ENCODE data around the gene CNTNAP3.
"Not testable (repeated sequence)": the region's sequence is repeated elsewhere in the genome, so short reads cannot be mapped to it uniquely, and the experiment has no call there.

DNA sequence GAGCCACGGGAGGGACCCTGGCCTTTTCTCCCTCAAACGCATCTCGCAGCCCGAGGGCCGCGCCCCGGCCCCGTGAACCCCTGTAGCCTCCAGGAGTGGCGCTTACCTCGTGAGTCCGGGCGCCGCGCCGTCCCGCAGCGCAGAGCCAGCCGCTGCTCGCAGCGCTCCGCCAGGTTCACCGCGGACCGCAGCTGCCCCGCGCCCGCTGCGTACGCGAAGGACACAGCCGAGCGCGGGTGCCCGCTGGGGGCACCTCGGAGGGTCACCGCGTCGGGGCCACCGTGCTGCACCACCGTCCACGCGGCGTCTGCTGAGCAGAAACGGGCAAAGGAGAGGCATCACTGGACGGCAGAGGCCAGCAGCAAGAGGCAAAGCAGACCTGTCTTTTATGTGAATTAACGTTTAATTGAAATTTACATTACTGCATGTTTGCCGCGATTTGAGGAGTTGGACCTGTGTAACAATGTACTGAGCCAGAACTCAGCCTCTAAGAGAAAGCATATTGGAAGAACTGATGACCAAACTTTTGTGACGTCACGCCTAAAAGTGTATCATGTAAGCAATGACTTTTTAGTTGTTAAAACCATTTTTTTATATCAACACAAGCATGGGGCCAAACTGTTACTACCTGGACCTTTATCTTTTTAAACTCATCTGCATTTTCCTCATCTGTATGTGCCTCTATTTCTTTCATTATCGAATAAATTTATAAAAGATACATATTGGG lies 155.0 kb downstream of the CNTNAP3 start:
- TF ChIP-seq, protein P1, sequence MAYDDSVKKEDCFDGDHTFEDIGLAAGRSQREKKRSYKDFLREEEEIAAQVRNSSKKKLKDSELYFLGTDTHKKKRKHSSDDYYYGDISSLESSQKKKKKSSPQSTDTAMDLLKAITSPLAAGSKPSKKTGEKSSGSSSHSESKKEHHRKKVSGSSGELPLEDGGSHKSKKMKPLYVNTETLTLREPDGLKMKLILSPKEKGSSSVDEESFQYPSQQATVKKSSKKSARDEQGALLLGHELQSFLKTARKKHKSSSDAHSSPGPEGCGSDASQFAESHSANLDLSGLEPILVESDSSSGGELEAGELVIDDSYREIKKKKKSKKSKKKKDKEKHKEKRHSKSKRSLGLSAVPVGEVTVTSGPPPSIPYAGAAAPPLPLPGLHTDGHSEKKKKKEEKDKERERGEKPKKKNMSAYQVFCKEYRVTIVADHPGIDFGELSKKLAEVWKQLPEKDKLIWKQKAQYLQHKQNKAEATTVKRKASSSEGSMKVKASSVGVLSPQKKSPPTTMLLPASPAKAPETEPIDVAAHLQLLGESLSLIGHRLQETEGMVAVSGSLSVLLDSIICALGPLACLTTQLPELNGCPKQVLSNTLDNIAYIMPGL (CRISPR knock-in tag; IDR thresholded peaks at IDR 0.05; ENCODE audit: borderline replicate concordance) = not testable (repeated sequence)
- TF ChIP-seq CEBPB (IDR thresholded peaks at IDR 0.05); CBX8 (IDR thresholded peaks at IDR 0.05); CHD4 (IDR thresholded peaks at IDR 0.05; ENCODE audit: borderline replicate concordance); RARB (CRISPR knock-in tag; IDR thresholded peaks at IDR 0.05); HEYL (CRISPR knock-in tag; IDR thresholded peaks at IDR 0.05); POLR2A (IDR thresholded peaks at IDR 0.05; ENCODE audit: low read length): not testable (repeated sequence)
- TF ChIP-seq, protein P2, sequence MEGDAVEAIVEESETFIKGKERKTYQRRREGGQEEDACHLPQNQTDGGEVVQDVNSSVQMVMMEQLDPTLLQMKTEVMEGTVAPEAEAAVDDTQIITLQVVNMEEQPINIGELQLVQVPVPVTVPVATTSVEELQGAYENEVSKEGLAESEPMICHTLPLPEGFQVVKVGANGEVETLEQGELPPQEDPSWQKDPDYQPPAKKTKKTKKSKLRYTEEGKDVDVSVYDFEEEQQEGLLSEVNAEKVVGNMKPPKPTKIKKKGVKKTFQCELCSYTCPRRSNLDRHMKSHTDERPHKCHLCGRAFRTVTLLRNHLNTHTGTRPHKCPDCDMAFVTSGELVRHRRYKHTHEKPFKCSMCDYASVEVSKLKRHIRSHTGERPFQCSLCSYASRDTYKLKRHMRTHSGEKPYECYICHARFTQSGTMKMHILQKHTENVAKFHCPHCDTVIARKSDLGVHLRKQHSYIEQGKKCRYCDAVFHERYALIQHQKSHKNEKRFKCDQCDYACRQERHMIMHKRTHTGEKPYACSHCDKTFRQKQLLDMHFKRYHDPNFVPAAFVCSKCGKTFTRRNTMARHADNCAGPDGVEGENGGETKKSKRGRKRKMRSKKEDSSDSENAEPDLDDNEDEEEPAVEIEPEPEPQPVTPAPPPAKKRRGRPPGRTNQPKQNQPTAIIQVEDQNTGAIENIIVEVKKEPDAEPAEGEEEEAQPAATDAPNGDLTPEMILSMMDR (IDR thresholded peaks at IDR 0.05) = not testable (repeated sequence)
- TF ChIP-seq, protein P3, sequence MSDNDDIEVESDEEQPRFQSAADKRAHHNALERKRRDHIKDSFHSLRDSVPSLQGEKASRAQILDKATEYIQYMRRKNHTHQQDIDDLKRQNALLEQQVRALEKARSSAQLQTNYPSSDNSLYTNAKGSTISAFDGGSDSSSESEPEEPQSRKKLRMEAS (IDR thresholded peaks at IDR 0.05) = not testable (repeated sequence)
- TF ChIP-seq, protein P4, sequence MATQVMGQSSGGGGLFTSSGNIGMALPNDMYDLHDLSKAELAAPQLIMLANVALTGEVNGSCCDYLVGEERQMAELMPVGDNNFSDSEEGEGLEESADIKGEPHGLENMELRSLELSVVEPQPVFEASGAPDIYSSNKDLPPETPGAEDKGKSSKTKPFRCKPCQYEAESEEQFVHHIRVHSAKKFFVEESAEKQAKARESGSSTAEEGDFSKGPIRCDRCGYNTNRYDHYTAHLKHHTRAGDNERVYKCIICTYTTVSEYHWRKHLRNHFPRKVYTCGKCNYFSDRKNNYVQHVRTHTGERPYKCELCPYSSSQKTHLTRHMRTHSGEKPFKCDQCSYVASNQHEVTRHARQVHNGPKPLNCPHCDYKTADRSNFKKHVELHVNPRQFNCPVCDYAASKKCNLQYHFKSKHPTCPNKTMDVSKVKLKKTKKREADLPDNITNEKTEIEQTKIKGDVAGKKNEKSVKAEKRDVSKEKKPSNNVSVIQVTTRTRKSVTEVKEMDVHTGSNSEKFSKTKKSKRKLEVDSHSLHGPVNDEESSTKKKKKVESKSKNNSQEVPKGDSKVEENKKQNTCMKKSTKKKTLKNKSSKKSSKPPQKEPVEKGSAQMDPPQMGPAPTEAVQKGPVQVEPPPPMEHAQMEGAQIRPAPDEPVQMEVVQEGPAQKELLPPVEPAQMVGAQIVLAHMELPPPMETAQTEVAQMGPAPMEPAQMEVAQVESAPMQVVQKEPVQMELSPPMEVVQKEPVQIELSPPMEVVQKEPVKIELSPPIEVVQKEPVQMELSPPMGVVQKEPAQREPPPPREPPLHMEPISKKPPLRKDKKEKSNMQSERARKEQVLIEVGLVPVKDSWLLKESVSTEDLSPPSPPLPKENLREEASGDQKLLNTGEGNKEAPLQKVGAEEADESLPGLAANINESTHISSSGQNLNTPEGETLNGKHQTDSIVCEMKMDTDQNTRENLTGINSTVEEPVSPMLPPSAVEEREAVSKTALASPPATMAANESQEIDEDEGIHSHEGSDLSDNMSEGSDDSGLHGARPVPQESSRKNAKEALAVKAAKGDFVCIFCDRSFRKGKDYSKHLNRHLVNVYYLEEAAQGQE (IDR thresholded peaks at IDR 0.05) = not testable (repeated sequence)

All from A549 (cell line).